ENCODE measurements around the gene ENC1. TPM values are rescaled to one million over a fixed set of nuclear protein-coding genes. Genes with fewer than 3 reads are reported as not detected.

ENC1 gene
- total RNA-seq, 1 donor from 2014 or later, result 46.4 TPM

GRCh38 chr5:74608736-74609601 is 31.6 kb downstream of the ENC1 start:
- no peak for DNase-seq

GRCh38 chr5:74605759-74606158 is 34.8 kb downstream of the ENC1 start:
- no peak for DNase-seq

GRCh38 chr5:74603376-74603775 is 37.2 kb downstream of the ENC1 start:
- DNase-seq, result no peak

- no peak for DNase-seq
Measured at GRCh38 chr5:74599148-74599547, 41.4 kb downstream of the ENC1 start.

GRCh38 chr5:74598731-74599130 is 41.8 kb downstream of the ENC1 start:
- DNase-seq, result no peak

- no peak for DNase-seq
Measured at GRCh38 chr5:74596927-74597326, 43.6 kb downstream of the ENC1 start.

GRCh38 chr5:74595143-74595925 is 45.2 kb downstream of the ENC1 start:
- no peak for DNase-seq

- peak; percentile 7 for DNase-seq
Measured at GRCh38 chr5:74594137-74595040, 46.1 kb downstream of the ENC1 start.

GRCh38 chr5:74589204-74590056 is 51.1 kb downstream of the ENC1 start:
- DNase-seq, result no peak

GRCh38 chr5:74588415-74588814 is 52.1 kb downstream of the ENC1 start:
- no peak for DNase-seq

GRCh38 chr5:74587890-74588289 is 52.6 kb downstream of the ENC1 start:
- DNase-seq, result no peak

- DNase-seq, result no peak
Measured at GRCh38 chr5:74587300-74587699, 53.2 kb downstream of the ENC1 start.

- no peak for DNase-seq
Measured at GRCh38 chr5:74586856-74587255, 53.7 kb downstream of the ENC1 start.

GRCh38 chr5:74582853-74583252 is 57.7 kb downstream of the ENC1 start:
- no peak for DNase-seq

GRCh38 chr5:74581988-74582365 is 58.6 kb downstream of the ENC1 start:
- DNase-seq, result no peak

- no peak for DNase-seq
Measured at GRCh38 chr5:74580729-74581109, 59.8 kb downstream of the ENC1 start.

GRCh38 chr5:74579215-74579614 is 61.3 kb downstream of the ENC1 start:
- no peak for DNase-seq

- no peak for DNase-seq
Measured at GRCh38 chr5:74578356-74579044, 62.0 kb downstream of the ENC1 start.

All from skin of body (tissue), 2 donors.